SK-N-MC (cell line): ENCODE results near the gene TTC28.
"Not testable (repeated sequence)": the region's sequence is repeated elsewhere in the genome, so short reads cannot be mapped to it uniquely, and the experiment has no call there.

Experiments used
- EZH2 ChIP-seq: fragments of 200-600 bp; sonication (generic); IDR thresholded peaks from one replicate; pipeline ENCODE4 v1.6.1; 2017; ENCODE audit warnings: antibody characterized with exemption
- FOXP2 ChIP-seq: optimal IDR thresholded peaks from 2 replicates; pipeline ENCODE3; 2011; ENCODE audit warnings: mild to moderate bottlenecking, moderate library complexity; ENCODE audit not compliant: insufficient read depth; ENCODE audit errors: extremely low read length, control extremely low read depth
- POLR2AphosphoS5 ChIP-seq: IDR thresholded peaks from 2 replicates; pipeline ENCODE4 v1.6.1; 2012; ENCODE audit warnings: mild to moderate bottlenecking, low read depth, low read length, borderline replicate concordance

- TF ChIP-seq POLR2AphosphoS5, EZH2, FOXP2: not testable (repeated sequence)
These were observed 64.2 kb downstream of the TTC28 start for GRCh38 chr22:28615423-28615822.
